ENCODE data around the gene CDHR1.
"Not testable (repeated sequence)": the region's sequence is repeated elsewhere in the genome, so short reads cannot be mapped to it uniquely, and the experiment has no call there.

The CDHR1 gene

DNA sequence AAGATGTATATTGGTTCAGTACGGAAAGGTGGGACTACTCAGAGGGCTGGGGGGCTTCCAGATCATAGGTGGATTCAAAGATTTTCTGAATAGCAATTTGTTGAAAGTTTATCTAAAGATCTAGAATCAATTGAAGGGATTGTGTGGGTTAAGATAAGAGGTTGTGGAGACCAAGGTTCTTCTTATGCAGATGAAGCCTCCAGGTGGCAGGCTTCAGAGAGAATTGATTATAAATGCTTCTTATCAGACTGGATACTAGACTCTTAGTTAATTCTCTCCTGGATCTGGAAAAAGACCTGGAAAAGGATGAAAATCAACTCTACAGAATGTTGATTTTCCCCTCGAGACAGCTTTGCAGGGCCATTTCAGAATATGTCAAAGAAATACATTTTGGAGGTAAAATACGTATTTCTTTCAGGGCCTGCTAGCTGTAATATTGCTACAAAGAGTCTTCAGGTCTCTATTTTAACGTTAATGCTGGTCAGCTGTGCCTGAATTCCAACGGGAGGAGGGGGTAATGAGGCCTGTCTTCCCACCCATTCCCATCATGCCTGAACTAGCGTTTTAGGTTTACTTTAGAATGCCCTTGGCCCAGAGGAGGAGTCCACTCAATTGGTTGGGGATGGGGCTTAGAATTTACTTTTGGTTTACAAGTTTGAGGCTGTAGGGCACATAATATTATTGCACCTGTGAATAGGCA lies 33.5 kb upstream of the CDHR1 start:
- no peaks in the 10 kb centered on the region for H3K27me3 ChIP-seq (ENCODE audit: low read depth, low read length)
- no peaks in the 10 kb centered on the region for H3K9me3 ChIP-seq (ENCODE audit: control insufficient read depth in 1 of 2, low read length in 2 of 2)
- H3K4me1 ChIP-seq (ENCODE audit: control insufficient read depth in 1 of 2, insufficient read depth in 2 of 2, low read length in 2 of 2) = no peaks in the 10 kb centered on the region
- H3K27ac ChIP-seq (ENCODE audit: low read length) = no peak overlapping the region
- H3K4me3 ChIP-seq (ENCODE audit: low read depth in 1 of 2, low read length in 2 of 2) = no peak overlapping the region
- no peaks in the 10 kb centered on the region for H3K36me3 ChIP-seq (ENCODE audit: control insufficient read depth in 1 of 2, insufficient read depth in 2 of 2, low read length in 2 of 2)

DNA sequence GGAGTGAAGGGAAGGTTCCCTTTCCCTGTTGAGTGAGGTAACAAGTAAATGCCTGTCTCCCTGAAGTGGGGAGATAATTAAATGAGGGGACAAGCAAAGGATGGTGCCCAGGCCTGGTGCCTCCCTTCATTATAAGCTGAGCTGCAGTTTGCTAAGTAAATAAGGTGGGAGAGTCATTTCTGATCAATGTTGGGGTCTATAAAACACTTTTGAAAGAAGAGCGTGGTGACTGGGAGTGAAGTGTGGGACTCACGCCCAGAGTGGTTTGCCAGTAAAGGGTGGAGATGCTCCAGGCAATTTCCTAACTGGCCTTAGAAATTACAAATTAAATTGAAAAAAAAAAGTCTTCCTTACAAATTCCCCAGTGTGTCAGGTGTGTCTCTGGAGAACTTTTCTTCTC lies 30.3 kb upstream of the CDHR1 start:
- Histone ChIP-seq H3K27me3 (ENCODE audit: low read depth, low read length) (no peaks in the 10 kb centered on the region), H3K4me3 (ENCODE audit: low read depth in 1 of 2, low read length in 2 of 2) (no peak overlapping the region), H3K27ac (ENCODE audit: low read length) (no peak overlapping the region), H3K4me1 (ENCODE audit: control insufficient read depth in 1 of 2, insufficient read depth in 2 of 2, low read length in 2 of 2) (no peaks in the 10 kb centered on the region), H3K9me3 (ENCODE audit: control insufficient read depth in 1 of 2, low read length in 2 of 2) (no peaks in the 10 kb centered on the region), H3K36me3 (ENCODE audit: control insufficient read depth in 1 of 2, insufficient read depth in 2 of 2, low read length in 2 of 2) (no peaks in the 10 kb centered on the region)

DNA sequence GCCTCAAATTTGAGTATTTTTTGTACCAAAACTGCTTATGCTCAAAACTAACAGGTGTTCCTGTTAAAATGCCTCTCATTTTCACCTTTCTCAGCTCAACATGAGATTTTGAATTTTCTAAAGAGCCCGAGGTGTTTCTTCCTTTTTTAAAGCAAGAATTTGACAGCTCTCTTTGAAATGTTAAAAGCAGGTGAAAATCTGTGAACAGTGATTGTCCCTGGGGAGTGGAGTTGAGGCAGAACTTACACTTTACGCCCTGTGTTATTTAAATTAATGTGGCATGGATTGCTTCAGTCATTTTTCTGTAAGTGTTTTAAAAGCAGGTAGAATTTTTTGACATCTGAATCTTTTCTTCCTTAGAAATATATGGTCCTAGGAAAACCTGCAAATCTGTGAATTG lies 29.9 kb upstream of the CDHR1 start:
- Histone ChIP-seq H3K27ac (ENCODE audit: low read length) (no peak overlapping the region), H3K4me3 (ENCODE audit: low read depth in 1 of 2, low read length in 2 of 2) (no peak overlapping the region), H3K36me3 (ENCODE audit: control insufficient read depth in 1 of 2, insufficient read depth in 2 of 2, low read length in 2 of 2) (no peaks in the 10 kb centered on the region), H3K9me3 (ENCODE audit: control insufficient read depth in 1 of 2, low read length in 2 of 2) (no peaks in the 10 kb centered on the region), H3K27me3 (ENCODE audit: low read depth, low read length) (no peaks in the 10 kb centered on the region), H3K4me1 (ENCODE audit: control insufficient read depth in 1 of 2, insufficient read depth in 2 of 2, low read length in 2 of 2) (no peaks in the 10 kb centered on the region)

DNA sequence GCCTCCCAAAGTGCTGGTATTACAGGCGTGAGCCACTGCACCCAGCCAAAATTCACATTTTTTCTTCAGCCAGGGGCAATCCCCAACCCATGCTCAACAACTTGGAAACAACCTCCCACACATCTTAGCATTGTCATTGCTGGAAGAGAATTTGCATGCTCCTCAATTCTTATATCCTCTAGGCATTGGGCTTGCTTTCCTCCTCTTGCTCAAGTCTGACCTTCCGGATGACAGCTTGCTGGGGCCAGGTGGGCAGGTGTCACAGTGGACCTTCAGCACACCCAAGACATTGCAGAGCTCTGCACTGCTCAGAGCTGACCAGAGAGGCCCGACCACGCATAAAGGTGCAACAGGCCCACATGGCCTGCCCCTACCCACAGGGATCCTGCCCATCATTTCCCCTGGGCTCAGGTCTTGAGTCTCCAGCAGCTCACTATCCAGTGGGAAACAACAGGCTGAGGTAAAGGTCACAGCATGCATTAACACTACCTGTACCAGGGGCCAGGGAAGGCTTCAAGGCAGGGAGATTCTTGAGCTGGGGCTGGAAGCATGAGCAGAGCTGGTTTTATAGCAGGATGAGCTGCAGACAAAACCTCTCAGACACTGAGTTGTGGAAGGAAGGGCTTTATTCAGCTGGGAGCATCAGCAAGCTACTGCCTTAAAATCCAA lies 27.6 kb upstream of the CDHR1 start:
- Histone ChIP-seq H3K4me3 (ENCODE audit: low read depth in 1 of 2, low read length in 2 of 2) (no peak overlapping the region), H3K9me3 (ENCODE audit: control insufficient read depth in 1 of 2, low read length in 2 of 2) (no peaks in the 10 kb centered on the region), H3K27me3 (ENCODE audit: low read depth, low read length) (no peaks in the 10 kb centered on the region), H3K36me3 (ENCODE audit: control insufficient read depth in 1 of 2, insufficient read depth in 2 of 2, low read length in 2 of 2) (no peaks in the 10 kb centered on the region), H3K27ac (ENCODE audit: low read length) (no peak overlapping the region), H3K4me1 (ENCODE audit: control insufficient read depth in 1 of 2, insufficient read depth in 2 of 2, low read length in 2 of 2) (no peaks in the 10 kb centered on the region)

DNA sequence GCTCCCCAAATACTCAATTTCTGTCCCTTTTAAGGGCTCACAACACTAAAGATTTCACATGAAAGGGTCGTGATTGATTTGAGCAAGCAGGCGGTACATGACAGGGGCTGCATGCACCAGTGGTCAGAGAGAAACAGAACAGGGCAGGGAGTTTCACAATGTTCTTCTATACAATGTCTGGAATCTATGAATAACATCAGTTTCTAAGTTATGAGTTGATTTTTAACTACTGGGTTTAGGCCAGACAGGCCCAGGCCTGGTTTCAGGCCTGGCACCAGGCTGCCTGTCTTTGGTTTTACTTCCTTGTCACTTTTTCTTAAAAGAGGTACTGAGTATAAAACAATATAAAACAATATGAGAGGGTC lies 27.1 kb upstream of the CDHR1 start:
- not testable (repeated sequence) for H3K36me3 ChIP-seq (ENCODE audit: control insufficient read depth in 1 of 2, insufficient read depth in 2 of 2, low read length in 2 of 2); H3K9me3 ChIP-seq (ENCODE audit: control insufficient read depth in 1 of 2, low read length in 2 of 2); H3K27me3 ChIP-seq (ENCODE audit: low read depth, low read length); H3K4me3 ChIP-seq (ENCODE audit: low read depth in 1 of 2, low read length in 2 of 2); H3K4me1 ChIP-seq (ENCODE audit: control insufficient read depth in 1 of 2, insufficient read depth in 2 of 2, low read length in 2 of 2); H3K27ac ChIP-seq (ENCODE audit: low read length)

DNA sequence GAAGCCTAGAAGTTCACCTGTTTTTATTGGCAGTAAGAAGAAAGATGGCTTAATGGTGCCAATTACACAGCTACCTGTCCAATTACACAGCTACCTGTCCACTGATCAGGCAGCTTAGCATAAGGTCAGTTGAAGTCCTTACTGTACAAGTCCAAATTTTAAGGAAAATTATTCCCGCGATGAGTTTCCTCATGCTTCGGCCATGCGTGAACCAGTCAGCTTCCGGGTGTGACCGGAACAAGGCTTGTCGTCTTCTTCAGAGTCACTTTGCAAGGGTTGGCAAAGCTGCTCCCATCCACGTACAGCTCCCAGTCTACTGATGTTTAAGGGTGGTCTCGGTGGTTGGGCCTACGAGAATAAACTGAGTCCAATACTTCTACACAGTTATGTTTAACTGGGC lies 26.0 kb upstream of the CDHR1 start:
- not testable (repeated sequence) for H3K27ac ChIP-seq (ENCODE audit: low read length); H3K4me3 ChIP-seq (ENCODE audit: low read depth in 1 of 2, low read length in 2 of 2); H3K27me3 ChIP-seq (ENCODE audit: low read depth, low read length); H3K36me3 ChIP-seq (ENCODE audit: control insufficient read depth in 1 of 2, insufficient read depth in 2 of 2, low read length in 2 of 2); H3K4me1 ChIP-seq (ENCODE audit: control insufficient read depth in 1 of 2, insufficient read depth in 2 of 2, low read length in 2 of 2); H3K9me3 ChIP-seq (ENCODE audit: control insufficient read depth in 1 of 2, low read length in 2 of 2)

DNA sequence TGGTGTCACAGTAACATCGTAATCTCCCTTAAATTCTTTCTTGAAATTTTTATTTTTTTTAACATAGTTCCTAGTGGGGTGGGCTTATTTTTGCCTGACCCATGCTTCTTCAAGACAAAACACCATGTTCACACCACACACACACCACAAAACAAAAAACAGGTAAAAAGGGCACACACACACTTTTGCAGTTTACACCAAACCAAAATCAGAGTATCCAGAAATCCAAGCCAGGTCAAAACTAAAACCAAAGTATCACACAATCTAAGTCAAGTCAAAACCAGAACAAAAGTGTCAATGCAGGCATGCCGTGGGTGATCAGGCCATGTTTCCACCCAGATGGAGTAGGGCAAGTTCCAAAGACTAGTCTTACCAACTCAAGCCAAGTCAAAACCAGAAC lies 23.1 kb upstream of the CDHR1 start:
- H3K36me3 ChIP-seq (ENCODE audit: control insufficient read depth in 1 of 2, insufficient read depth in 2 of 2, low read length in 2 of 2); H3K9me3 ChIP-seq (ENCODE audit: control insufficient read depth in 1 of 2, low read length in 2 of 2); H3K27me3 ChIP-seq (ENCODE audit: low read depth, low read length); H3K4me3 ChIP-seq (ENCODE audit: low read depth in 1 of 2, low read length in 2 of 2); H3K27ac ChIP-seq (ENCODE audit: low read length); H3K4me1 ChIP-seq (ENCODE audit: control insufficient read depth in 1 of 2, insufficient read depth in 2 of 2, low read length in 2 of 2): not testable (repeated sequence)

DNA sequence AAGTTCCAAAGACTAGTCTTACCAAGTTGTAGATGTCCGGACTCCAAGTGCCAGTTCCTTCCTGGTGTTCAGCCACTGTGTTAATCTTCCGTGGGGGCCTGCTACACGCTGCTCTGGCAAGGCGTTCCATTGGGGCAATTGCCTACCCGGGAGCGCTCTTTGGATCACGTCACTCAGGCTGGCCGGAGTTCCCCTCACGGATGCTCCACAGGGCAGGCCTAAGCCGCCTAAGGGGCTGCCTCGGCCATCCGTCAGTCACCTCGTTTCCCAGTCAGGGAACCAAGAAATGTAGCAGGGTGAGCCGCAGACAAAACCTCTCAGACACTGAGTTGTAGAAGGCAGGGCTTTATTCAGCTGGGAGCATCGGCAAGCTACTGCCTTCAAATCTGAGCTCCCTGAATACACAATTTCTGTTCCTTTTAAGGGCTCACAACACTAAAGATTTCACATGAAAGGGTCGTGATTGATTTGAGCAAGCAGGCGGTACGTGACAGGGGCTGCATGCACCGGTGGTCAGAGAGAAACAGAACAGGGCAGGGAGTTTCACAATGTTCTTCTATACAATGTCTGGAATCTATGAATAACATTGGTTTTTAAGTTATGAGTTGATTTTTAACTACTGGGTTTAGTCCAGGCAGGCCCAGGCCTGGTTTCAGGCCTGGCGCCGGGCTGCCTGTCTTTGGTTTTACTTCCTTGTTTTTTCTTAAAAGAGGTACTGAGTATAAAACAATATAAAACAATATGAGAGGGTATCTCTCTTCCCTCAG lies 22.5 kb upstream of the CDHR1 start:
- H3K9me3 ChIP-seq (ENCODE audit: control insufficient read depth in 1 of 2, low read length in 2 of 2); H3K4me1 ChIP-seq (ENCODE audit: control insufficient read depth in 1 of 2, insufficient read depth in 2 of 2, low read length in 2 of 2); H3K36me3 ChIP-seq (ENCODE audit: control insufficient read depth in 1 of 2, insufficient read depth in 2 of 2, low read length in 2 of 2); H3K27me3 ChIP-seq (ENCODE audit: low read depth, low read length); H3K27ac ChIP-seq (ENCODE audit: low read length); H3K4me3 ChIP-seq (ENCODE audit: low read depth in 1 of 2, low read length in 2 of 2): not testable (repeated sequence)

DNA sequence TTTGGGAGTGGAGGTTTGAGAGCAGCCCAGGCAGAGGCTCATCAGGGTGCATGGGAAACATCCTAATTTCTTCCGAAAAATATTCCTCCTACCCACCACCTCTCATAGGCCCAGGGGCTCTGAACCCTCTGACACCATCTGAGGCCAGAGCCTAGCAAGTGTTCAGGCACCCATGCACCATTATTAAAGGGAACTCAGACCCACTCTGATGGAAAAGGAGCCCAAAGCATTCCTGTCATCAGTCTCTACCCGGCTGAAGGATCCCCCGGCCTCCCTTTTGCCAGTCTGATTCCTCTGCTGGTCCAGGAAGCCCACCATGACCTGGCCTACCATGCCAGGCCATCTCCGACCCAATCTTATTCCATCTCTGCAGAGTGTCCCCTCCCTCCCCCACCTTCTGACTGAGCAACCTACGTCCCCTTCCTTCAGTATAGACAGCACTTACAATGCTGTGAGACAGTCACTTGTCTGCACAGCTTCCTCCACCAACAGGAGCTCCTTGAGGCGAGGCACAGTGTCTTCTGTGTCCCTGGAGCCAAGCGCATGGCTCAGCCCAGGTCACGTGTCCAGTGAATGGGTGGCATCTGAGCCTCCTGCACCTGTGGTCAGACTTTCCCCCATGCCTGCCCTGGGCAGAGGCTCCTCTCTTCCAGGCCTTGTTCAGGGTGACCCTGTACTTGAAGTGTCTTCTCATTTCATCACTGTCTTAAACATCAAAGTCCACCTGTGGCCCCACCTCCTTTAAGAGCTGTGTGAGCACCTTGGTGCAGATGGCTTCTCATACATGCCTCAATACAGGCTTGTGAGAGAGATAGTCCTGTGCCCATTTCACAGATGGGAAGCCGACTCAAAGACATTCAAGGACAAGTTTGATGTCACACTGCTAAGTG lies 21.6 kb upstream of the CDHR1 start:
- Histone ChIP-seq H3K9me3 (ENCODE audit: control insufficient read depth in 1 of 2, low read length in 2 of 2) (no peaks in the 10 kb centered on the region), H3K27me3 (ENCODE audit: low read depth, low read length) (no peaks in the 10 kb centered on the region), H3K4me1 (ENCODE audit: control insufficient read depth in 1 of 2, insufficient read depth in 2 of 2, low read length in 2 of 2) (no peaks in the 10 kb centered on the region), H3K36me3 (ENCODE audit: control insufficient read depth in 1 of 2, insufficient read depth in 2 of 2, low read length in 2 of 2) (no peaks in the 10 kb centered on the region), H3K27ac (ENCODE audit: low read length) (no peak overlapping the region), H3K4me3 (ENCODE audit: low read depth in 1 of 2, low read length in 2 of 2) (no peak overlapping the region)

DNA sequence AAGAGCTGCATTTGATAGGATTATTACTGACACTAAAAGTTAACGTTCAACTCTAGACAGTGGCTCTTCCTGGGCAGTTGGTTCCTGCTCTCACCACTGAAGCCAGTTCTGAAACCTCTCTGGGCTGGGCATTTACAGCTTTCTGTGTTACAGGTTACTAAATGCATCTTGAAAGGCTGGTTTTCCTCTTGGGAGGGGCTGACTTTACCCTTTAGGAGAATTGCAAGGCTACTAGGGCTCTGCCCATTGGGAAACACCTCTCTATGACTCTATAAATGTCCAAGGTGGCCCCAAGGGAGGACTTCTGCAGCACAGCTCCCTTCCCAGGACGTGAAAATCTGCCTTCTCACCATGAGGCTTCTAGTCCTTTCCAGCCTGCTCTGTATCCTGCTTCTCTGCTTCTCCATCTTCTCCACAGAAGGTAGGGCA lies 20.8 kb upstream of the CDHR1 start, which contains the start of gene GPR15LG:
Gene GPR15LG (plus strand): TSS at position 301 of the 429 bp plus-strand sequence. CDS start 51 bp downstream, at position 352.
- no peak within 1 kb of the TSS for H3K27ac ChIP-seq (ENCODE audit: low read length)

DNA sequence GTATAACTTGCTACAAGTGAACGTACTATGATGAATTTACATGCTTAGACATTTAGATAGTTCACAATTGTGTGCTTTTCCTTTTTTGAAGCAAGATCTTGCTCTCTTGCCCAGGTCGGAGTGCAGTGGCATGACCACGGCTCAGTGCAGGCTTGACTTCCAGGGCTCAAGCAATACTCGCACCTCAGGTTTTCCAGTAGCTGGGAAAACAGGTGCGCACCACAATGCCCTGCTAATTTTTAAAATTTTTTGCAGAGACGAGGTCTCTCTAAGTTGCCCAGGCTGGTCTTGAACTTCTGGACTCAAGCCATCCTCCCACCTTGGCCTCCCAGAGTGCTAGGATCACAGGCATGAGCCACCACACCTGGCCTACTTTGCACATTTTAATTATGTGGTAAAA lies 18.9 kb upstream of the CDHR1 start:
- Histone ChIP-seq H3K27me3 (ENCODE audit: low read depth, low read length) (no peaks in the 10 kb centered on the region), H3K36me3 (ENCODE audit: control insufficient read depth in 1 of 2, insufficient read depth in 2 of 2, low read length in 2 of 2) (no peaks in the 10 kb centered on the region), H3K4me1 (ENCODE audit: control insufficient read depth in 1 of 2, insufficient read depth in 2 of 2, low read length in 2 of 2) (no peaks in the 10 kb centered on the region), H3K9me3 (ENCODE audit: control insufficient read depth in 1 of 2, low read length in 2 of 2) (no peaks in the 10 kb centered on the region), H3K4me3 (ENCODE audit: low read depth in 1 of 2, low read length in 2 of 2) (no peak overlapping the region), H3K27ac (ENCODE audit: low read length) (no peak overlapping the region)

More for the DNA sequence above, 20.8 kb upstream of the CDHR1 start, which contains the start of gene GPR15LG:
- H3K36me3 ChIP-seq (ENCODE audit: control insufficient read depth in 1 of 2, insufficient read depth in 2 of 2, low read length in 2 of 2) = no peaks in the 10 kb centered on the region
- no peaks in the 10 kb centered on the region for H3K4me1 ChIP-seq (ENCODE audit: control insufficient read depth in 1 of 2, insufficient read depth in 2 of 2, low read length in 2 of 2)
- no peak within 1 kb of the TSS for H3K4me3 ChIP-seq (ENCODE audit: low read depth in 1 of 2, low read length in 2 of 2)
- H3K27me3 ChIP-seq (ENCODE audit: low read depth, low read length) = no peaks in the 10 kb centered on the region
- no peaks in the 10 kb centered on the region for H3K9me3 ChIP-seq (ENCODE audit: control insufficient read depth in 1 of 2, low read length in 2 of 2)
